Central memory CD8-positive, alpha-beta T cell (primary cell): ENCODE results near the gene DDR2.
"Not testable (repeated sequence)": the region's sequence is repeated elsewhere in the genome, so short reads cannot be mapped to it uniquely, and the experiment has no call there.

ENCODE experiments used
- ATAC-seq: fragments of 150-1000 bp; cut with Tn5 transposase; replicated peaks from 2 replicates; pipeline ENCODE4 v1.10.0; 2022; ENCODE audit warnings: mild to moderate bottlenecking, moderate FRiP score, moderate number of reproducible peaks; ENCODE audit not compliant: poor library complexity, severe bottlenecking; ENCODE audit errors: extremely low read depth
- DNase-seq, 2 donors: peaks; one replicate each; pipeline ENCODE4 v3.0.0; 2021; ENCODE audit warnings: low spot score in 2 of 2
- H3K27ac Mint-ChIP-seq: one replicate; pipeline ENCODE4 v1.8.0; 2022; ENCODE audit warnings: low read depth, mild to moderate bottlenecking, moderate library complexity, mixed read lengths
- H3K27me3 Mint-ChIP-seq: one replicate; pipeline ENCODE4 v1.8.0; 2022; ENCODE audit warnings: mixed read lengths
- H3K36me3 Mint-ChIP-seq: one replicate; pipeline ENCODE4 v1.8.0; 2022; ENCODE audit warnings: mild to moderate bottlenecking, moderate library complexity, mixed read lengths; ENCODE audit not compliant: insufficient read depth
- H3K4me1 Mint-ChIP-seq: one replicate; pipeline ENCODE4 v1.8.0; 2022; ENCODE audit warnings: mixed read lengths
- H3K4me3 Mint-ChIP-seq: one replicate; pipeline ENCODE4 v1.8.0; 2022; ENCODE audit warnings: mild to moderate bottlenecking, moderate library complexity, mixed read lengths
- H3K9me3 Mint-ChIP-seq: one replicate; pipeline ENCODE4 v1.8.0; 2022; ENCODE audit warnings: mixed read lengths

DDR2 gene

GRCh38 chr1:162632217-162632666 is at the start of gene DDR2:
DDR2 (plus strand) TSS chr1:162632464; CDS start chr1:162719064, 86,600 bp downstream.
- Mint-ChIP-seq H3K36me3 (peaks cover 1% of the 10 kb centered on the region), H3K27ac (no peak within 1 kb of the TSS), H3K27me3 (peaks cover 19% of the 10 kb centered on the region), H3K4me1 (no peaks in the 10 kb centered on the region), H3K4me3 (no peak within 1 kb of the TSS), H3K9me3 (no peaks in the 10 kb centered on the region)
- DNase-seq (no peak), ATAC-seq (no peak)

GRCh38 chr1:162582901-162583300 is 49.4 kb upstream of the DDR2 start:
- H3K36me3 Mint-ChIP-seq = peaks cover 33% of the 10 kb centered on the region
- H3K27ac Mint-ChIP-seq, H3K4me1 Mint-ChIP-seq, DNase-seq, H3K9me3 Mint-ChIP-seq, ATAC-seq, H3K27me3 Mint-ChIP-seq, H3K4me3 Mint-ChIP-seq: not testable (repeated sequence)

- H3K4me3 Mint-ChIP-seq, H3K27me3 Mint-ChIP-seq, H3K27ac Mint-ChIP-seq, H3K4me1 Mint-ChIP-seq, H3K9me3 Mint-ChIP-seq, ATAC-seq, DNase-seq: not testable (repeated sequence)
- H3K36me3 Mint-ChIP-seq = peaks cover 33% of the 10 kb centered on the region
Measured at GRCh38 chr1:162585101-162585500, 47.2 kb upstream of the DDR2 start.

- peaks cover 31% of the 10 kb centered on the region for H3K36me3 Mint-ChIP-seq
- no peak for ATAC-seq
- no peaks in the 10 kb centered on the region for H3K9me3 Mint-ChIP-seq
- no peak overlapping the region for H3K27ac Mint-ChIP-seq
- no peaks in the 10 kb centered on the region for H3K4me1 Mint-ChIP-seq
- H3K4me3 Mint-ChIP-seq = no peak overlapping the region
- H3K27me3 Mint-ChIP-seq = no peaks in the 10 kb centered on the region
- DNase-seq = no peak
Measured at GRCh38 chr1:162587347-162587746, 44.9 kb upstream of the DDR2 start.

GRCh38 chr1:162587761-162588260 is 44.5 kb upstream of the DDR2 start:
- H3K4me1 Mint-ChIP-seq = no peaks in the 10 kb centered on the region
- no peaks in the 10 kb centered on the region for H3K27me3 Mint-ChIP-seq
- no peaks in the 10 kb centered on the region for H3K9me3 Mint-ChIP-seq
- ATAC-seq (no peak), DNase-seq (no peak)
- peaks cover 34% of the 10 kb centered on the region for H3K36me3 Mint-ChIP-seq
- H3K27ac Mint-ChIP-seq = no peak overlapping the region
- no peak overlapping the region for H3K4me3 Mint-ChIP-seq

GRCh38 chr1:162590101-162590500 is 42.2 kb upstream of the DDR2 start:
- Mint-ChIP-seq H3K27me3 (no peaks in the 10 kb centered on the region), H3K27ac (no peak overlapping the region), H3K4me3 (no peak overlapping the region), H3K4me1 (no peaks in the 10 kb centered on the region), H3K36me3 (peaks cover 32% of the 10 kb centered on the region), H3K9me3 (no peaks in the 10 kb centered on the region)
- no peak for DNase-seq
- ATAC-seq = no peak

- Mint-ChIP-seq H3K9me3 (no peaks in the 10 kb centered on the region), H3K36me3 (peaks cover 33% of the 10 kb centered on the region), H3K4me1 (no peaks in the 10 kb centered on the region), H3K27ac (no peak overlapping the region), H3K27me3 (no peaks in the 10 kb centered on the region), H3K4me3 (no peak overlapping the region)
- ATAC-seq = no peak
- DNase-seq = no peak
Measured at GRCh38 chr1:162590686-162591085, 41.6 kb upstream of the DDR2 start.

GRCh38 chr1:162596514-162597170 is 35.6 kb upstream of the DDR2 start:
- H3K27ac Mint-ChIP-seq = no peak overlapping the region
- H3K27me3 Mint-ChIP-seq = no peaks in the 10 kb centered on the region
- peaks cover 11% of the 10 kb centered on the region for H3K36me3 Mint-ChIP-seq
- H3K9me3 Mint-ChIP-seq = no peaks in the 10 kb centered on the region
- ATAC-seq = no peak
- H3K4me3 Mint-ChIP-seq = no peak overlapping the region
- no peak for DNase-seq
- H3K4me1 Mint-ChIP-seq = no peaks in the 10 kb centered on the region

GRCh38 chr1:162599451-162599850 is 32.8 kb upstream of the DDR2 start:
- ATAC-seq (no peak), DNase-seq (no peak)
- H3K36me3 Mint-ChIP-seq = peaks cover 11% of the 10 kb centered on the region
- no peaks in the 10 kb centered on the region for H3K4me1 Mint-ChIP-seq
- H3K27me3 Mint-ChIP-seq = no peaks in the 10 kb centered on the region
- H3K4me3 Mint-ChIP-seq = no peak overlapping the region
- no peak overlapping the region for H3K27ac Mint-ChIP-seq
- no peaks in the 10 kb centered on the region for H3K9me3 Mint-ChIP-seq

- not testable (repeated sequence) for H3K9me3 Mint-ChIP-seq, H3K27ac Mint-ChIP-seq, H3K36me3 Mint-ChIP-seq, DNase-seq, H3K27me3 Mint-ChIP-seq, H3K4me3 Mint-ChIP-seq, ATAC-seq, H3K4me1 Mint-ChIP-seq
Measured at GRCh38 chr1:162603117-162603516, 29.1 kb upstream of the DDR2 start.

- no peak overlapping the region for H3K4me3 Mint-ChIP-seq
- DNase-seq (no peak), ATAC-seq (no peak)
- no peaks in the 10 kb centered on the region for H3K9me3 Mint-ChIP-seq
- H3K4me1 Mint-ChIP-seq = no peaks in the 10 kb centered on the region
- H3K27me3 Mint-ChIP-seq = no peaks in the 10 kb centered on the region
- peaks cover 9% of the 10 kb centered on the region for H3K36me3 Mint-ChIP-seq
- H3K27ac Mint-ChIP-seq = no peak overlapping the region
Measured at GRCh38 chr1:162605225-162605927, 26.9 kb upstream of the DDR2 start.

- peaks cover 5% of the 10 kb centered on the region for H3K36me3 Mint-ChIP-seq
- no peaks in the 10 kb centered on the region for H3K4me1 Mint-ChIP-seq
- no peak overlapping the region for H3K27ac Mint-ChIP-seq
- H3K4me3 Mint-ChIP-seq = no peak overlapping the region
- no peaks in the 10 kb centered on the region for H3K27me3 Mint-ChIP-seq
- no peaks in the 10 kb centered on the region for H3K9me3 Mint-ChIP-seq
- DNase-seq (no peak), ATAC-seq (no peak)
Measured at GRCh38 chr1:162609306-162609705, 23.0 kb upstream of the DDR2 start.
